Measurements from ENCODE around the gene NCR1.

Gene NCR1

DNA sequence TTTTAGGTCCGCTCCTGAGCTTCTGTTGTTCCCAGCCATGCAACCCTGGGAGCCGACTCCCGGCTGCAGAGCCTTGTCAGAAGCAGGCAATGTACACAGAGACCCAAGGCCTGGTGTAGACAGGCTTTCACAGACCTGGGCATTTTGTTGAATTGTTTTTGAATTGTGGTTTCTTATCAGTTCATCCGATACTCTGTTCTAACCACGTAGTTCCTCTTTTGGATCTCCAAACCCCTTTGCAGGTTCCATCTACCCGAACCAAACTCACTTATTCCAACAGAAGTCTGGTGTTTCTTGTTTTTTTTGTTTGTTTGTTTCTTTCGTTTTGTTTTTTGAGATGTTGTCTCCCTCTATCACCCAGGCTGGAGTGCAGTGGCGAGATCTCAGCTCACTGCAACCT is 53.9 kb downstream of the NCR1 start:
- TF ChIP-seq, protein P1, sequence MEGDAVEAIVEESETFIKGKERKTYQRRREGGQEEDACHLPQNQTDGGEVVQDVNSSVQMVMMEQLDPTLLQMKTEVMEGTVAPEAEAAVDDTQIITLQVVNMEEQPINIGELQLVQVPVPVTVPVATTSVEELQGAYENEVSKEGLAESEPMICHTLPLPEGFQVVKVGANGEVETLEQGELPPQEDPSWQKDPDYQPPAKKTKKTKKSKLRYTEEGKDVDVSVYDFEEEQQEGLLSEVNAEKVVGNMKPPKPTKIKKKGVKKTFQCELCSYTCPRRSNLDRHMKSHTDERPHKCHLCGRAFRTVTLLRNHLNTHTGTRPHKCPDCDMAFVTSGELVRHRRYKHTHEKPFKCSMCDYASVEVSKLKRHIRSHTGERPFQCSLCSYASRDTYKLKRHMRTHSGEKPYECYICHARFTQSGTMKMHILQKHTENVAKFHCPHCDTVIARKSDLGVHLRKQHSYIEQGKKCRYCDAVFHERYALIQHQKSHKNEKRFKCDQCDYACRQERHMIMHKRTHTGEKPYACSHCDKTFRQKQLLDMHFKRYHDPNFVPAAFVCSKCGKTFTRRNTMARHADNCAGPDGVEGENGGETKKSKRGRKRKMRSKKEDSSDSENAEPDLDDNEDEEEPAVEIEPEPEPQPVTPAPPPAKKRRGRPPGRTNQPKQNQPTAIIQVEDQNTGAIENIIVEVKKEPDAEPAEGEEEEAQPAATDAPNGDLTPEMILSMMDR (IDR thresholded peaks at IDR 0.05; ENCODE audit: control insufficient read depth, insufficient read depth, low read depth, low read length, missing control alignments) = no peak
- no peak overlapping the region for H3K4me3 ChIP-seq (ENCODE audit: control insufficient read depth, low read depth, low read length)
- no peak for DNase-seq (ENCODE audit: low read depth)
